D721Med (cell line): Measurements from ENCODE around the gene LSM14A.
"Not testable (repeated sequence)": the region's sequence is repeated elsewhere in the genome, so short reads cannot be mapped to it uniquely, and the experiment has no call there.

Experiments used
- DNase-seq: peaks from one replicate; pipeline ENCODE4 v3.0.0; 2011; ENCODE audit warnings: low spot score; ENCODE audit not compliant: insufficient read length
- FAIRE-seq: peaks from 2 replicates; lab custom pipeline; 2011; peaks lifted over from hg19 to GRCh38; lab: Jason Lieb, UNC
- CTCF ChIP-seq: IDR thresholded peaks from 2 replicates; pipeline ENCODE4 v1.5.1; 2012; ENCODE audit warnings: mild to moderate bottlenecking, control low read depth; ENCODE audit not compliant: insufficient read depth; ENCODE audit errors: missing control alignments

LSM14A gene

GRCh38 chr19:34243876-34244578 is 71.7 kb downstream of the LSM14A start:
- TF ChIP-seq CTCF: no peak
- FAIRE-seq (no peak), DNase-seq (no peak)

GRCh38 chr19:34244611-34245299 is 72.5 kb downstream of the LSM14A start:
- no peak for DNase-seq
- no peak for FAIRE-seq
- TF ChIP-seq CTCF: no peak

DNA sequence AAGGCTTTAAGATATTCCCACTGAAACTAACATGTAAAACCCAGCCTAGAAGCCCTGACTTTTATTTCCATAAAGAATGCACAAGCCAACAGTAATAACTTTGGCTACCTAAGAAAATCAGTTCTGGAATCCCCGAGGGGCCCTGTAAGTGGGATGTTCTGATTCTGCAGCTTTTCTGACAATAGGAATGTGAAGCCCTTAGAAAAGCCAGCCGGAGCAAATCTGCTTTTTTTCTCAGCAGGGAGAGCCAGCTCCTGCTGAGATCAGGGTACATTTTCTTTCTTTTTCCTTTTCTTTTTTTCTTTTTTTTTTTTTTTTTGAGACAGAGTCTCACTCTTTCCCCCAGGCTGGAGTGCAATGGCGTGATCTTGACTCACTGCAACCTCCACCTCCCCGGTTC is 74.0 kb downstream of the LSM14A start:
- FAIRE-seq (no peak), DNase-seq (no peak)
- TF ChIP-seq CTCF: no peak

DNA sequence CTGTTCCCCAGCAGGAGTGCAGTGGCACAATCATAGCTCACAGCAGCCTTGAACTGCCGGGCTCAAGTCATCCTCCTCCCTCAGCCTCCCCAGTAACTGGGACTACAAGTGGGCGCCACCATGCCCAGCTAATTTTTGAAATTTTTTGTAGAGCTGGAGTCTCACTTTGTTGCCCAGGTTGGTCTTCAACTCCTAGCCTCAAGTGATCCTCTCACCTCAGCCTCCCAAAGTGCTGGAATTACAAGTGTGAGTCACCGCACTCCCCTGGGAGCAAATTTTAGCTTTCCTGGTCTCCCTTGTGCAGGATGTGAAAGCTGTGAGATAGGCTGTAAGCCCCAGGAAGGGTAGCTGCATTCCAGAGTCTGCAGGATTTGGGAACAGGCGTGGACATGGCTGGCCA is 76.6 kb downstream of the LSM14A start:
- DNase-seq (no peak), FAIRE-seq (no peak)
- TF ChIP-seq CTCF: no peak

DNA sequence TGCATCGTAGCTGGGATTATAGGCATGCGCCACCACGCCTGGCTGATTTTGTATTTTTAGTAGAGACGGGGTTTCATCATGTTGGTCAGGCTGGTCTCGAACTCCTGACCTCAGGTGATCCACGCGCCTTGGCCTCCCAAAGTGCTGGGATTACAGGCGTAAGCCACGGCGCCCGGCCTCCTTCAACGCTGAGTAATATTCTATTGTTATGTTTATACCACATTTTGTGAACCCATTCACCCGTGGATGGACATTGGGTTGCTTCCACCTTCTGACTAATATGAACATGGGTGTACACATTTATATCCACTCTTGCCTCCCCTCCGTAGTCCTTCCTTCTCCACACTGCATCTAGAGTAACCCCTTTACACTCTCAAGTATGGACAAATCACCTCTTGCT is 80.9 kb downstream of the LSM14A start:
- not testable (repeated sequence) for FAIRE-seq, DNase-seq

- DNase-seq, FAIRE-seq: not testable (repeated sequence)
Measured at GRCh38 chr19:34253681-34254045, 81.4 kb downstream of the LSM14A start.

DNA sequence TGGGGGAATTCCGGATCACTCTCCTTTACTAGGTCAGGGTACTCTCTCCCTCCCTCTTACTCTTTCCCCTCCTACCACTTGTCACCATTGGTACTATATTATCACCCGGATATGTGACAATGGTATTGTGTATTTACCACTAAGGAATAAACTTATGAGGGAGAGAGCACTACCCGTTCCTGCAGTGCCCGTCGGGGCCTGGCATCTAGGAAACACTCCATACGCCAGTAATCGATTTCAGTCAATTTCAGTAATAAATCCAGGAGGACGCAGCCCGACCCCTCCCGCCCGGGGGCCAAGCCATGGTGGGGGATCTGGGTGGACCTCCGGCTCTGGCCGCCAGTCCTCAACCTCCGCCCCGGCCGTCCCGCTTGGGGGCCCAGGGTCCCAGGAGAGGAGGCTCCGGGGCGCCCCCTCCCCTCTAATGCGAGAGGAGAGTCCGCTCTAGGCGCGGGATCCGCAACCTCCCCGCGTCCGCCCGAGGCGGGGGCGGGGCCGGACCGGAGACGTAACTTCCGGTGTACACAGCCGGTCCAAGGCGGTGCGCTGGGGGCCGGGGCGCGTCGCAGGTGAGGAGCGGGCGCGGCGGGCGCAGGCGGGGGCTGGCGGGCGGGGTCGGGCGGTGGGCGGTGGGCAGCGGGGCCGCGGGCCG is 81.9 kb downstream of the LSM14A start, which contains the start of gene GARRE1:
Gene GARRE1 (plus strand): TSS at position 509 of the 652 bp plus-strand sequence. CDS start 45,920 bp downstream, outside the sequence.
- no peak for TF ChIP-seq CTCF
- DNase-seq (peak; percentile 73), FAIRE-seq (no peak)

DNA sequence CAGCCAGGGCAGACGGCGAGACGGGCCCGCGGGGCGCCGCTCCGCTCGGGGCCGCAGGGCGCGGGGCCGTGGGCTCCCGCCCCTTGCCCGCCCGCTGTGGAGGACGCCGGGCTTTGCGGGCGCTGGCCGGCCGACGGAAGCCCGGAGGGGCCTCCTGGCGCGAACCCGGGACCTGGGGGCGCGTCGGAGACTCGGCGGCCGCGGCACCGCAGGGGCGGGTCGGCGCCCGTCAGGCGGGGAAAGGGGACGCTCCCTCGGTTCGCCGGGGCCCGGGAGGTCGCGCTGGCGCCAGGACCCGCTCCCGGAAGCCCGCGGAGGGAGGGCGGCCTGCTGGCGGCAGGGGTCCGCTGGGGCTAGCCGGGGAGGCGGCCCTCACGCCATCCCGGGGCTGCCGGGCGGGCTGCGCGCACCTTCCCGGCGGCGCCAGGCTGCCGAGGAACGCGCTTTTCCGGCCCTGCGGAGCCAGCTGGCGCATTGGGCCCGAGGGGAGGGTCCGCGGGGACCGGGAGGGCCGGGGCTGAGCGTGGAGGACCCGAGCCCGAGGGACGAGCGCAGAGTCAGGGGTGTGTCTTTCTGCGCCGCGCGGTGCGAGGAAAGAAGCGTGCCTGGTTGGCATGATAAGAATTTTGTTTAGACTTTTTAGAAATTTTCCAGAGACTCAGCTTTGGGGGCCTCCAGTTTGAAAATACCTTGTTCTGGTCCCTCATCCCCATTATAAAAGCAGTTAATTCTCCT is 82.6 kb downstream of the LSM14A start:
- DNase-seq (peak; percentile 44), FAIRE-seq (no peak)
- no peak for TF ChIP-seq CTCF
